ENCODE results near the gene RYR2. TPM values are rescaled to one million over a fixed set of nuclear protein-coding genes. Genes with fewer than 3 reads are reported as not detected.

The RYR2 gene
- polyA plus RNA-seq, 1 of the 3 experiments (the other 2 are of a cell fraction) = under 0.01 TPM

DNA sequence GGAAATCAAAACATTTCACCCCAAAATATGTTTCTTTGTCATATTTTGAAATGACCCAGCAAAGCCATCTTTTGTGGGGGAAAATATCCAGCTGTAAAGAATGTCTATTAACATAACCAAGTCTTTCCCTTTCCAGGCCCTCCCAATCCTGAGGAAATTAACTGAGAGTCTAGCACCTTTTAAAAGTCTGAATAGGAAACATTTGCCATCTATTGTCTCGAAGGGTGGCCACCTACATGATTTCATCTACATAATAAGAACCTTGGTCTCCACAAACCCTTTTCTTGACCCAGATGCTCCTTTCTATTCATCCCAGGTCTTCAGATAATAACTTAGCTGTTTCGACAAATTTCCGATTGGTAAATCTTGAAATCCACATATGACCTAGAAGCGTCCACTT is 32.4 kb upstream of the RYR2 start (continued):
- TF ChIP-seq, protein P1, sequence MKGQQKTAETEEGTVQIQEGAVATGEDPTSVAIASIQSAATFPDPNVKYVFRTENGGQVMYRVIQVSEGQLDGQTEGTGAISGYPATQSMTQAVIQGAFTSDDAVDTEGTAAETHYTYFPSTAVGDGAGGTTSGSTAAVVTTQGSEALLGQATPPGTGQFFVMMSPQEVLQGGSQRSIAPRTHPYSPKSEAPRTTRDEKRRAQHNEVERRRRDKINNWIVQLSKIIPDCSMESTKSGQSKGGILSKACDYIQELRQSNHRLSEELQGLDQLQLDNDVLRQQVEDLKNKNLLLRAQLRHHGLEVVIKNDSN (IDR thresholded peaks at IDR 0.05; ENCODE audit: borderline replicate concordance, low read depth) = no peak
- no peak for TF ChIP-seq MXI1 (IDR thresholded peaks at IDR 0.05; ENCODE audit: low read depth, low read length)

DNA sequence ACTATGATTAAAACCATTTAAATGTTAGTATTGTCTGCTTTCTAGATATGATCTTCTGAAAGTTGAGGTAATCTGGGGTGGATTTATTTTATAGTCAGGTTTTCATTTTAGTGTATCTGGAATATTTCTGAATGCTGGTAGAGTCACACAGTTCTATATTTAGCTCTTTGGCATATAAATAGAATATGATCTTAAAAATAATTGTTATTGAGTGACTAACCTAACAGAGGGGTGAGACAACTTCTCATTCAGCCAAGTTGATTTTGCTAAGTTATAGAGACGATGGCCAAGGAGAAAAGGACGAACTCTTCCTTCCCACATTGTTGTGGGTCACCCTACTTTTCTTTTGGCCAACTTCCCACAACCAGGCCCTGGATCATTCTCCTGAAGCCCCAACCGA is 30.6 kb upstream of the RYR2 start:
- WGBS (ENCODE audit: low lambda C conversion rate) = 27% methylated on average over 3 of the region's 3 CpGs
- Histone ChIP-seq H3K79me2 (ENCODE audit: insufficient read depth) (no peaks in the 10 kb centered on the region), H3K27me3 (ENCODE audit: insufficient read depth) (no peaks in the 10 kb centered on the region), H3K4me3 (ENCODE audit: low read depth in 2 of 2, low read length in 1 of 2) (no peak overlapping the region), H3K9me2 (no peaks in the 10 kb centered on the region), H4K20me1 (ENCODE audit: insufficient read depth) (no peaks in the 10 kb centered on the region), H3K36me3 (replicated peaks in 1 of 2; ENCODE audit: control insufficient read depth in 1 of 2, insufficient read depth in 2 of 2, low read length in 1 of 2) (no peaks in the 10 kb centered on the region), H2AFZ (ENCODE audit: low read depth) (no peak overlapping the region), H3K4me1 (ENCODE audit: control insufficient read depth in 1 of 2, insufficient read depth in 2 of 2, low read depth in 1 of 2, low read length in 1 of 2) (no peaks in the 10 kb centered on the region; a peak in 1 of 4 replicates), H3K27ac (ENCODE audit: low read depth in 2 of 2, low read length in 1 of 2) (no peak overlapping the region), H3K4me2 (no peak overlapping the region), H3K9ac (no peak overlapping the region), H3F3A (replicated peaks; ENCODE audit: insufficient read depth) (no peaks in the 10 kb centered on the region), H3K9me3 (no peaks in the 10 kb centered on the region)
- TF ChIP-seq RCOR1 (IDR thresholded peaks at IDR 0.05; ENCODE audit: low read length) (no peak), GABPA (IDR thresholded peaks at IDR 0.05; ENCODE audit: low read depth) (no peak), CHD2 (IDR thresholded peaks at IDR 0.05; ENCODE audit: low read length, partially characterized antibody) (no peak), NFIC (IDR thresholded peaks at IDR 0.05; ENCODE audit: borderline replicate concordance) (no peak), JUND (IDR thresholded peaks at IDR 0.05) (no peak), TCF12 (IDR thresholded peaks at IDR 0.05) (no peak), RXRA (IDR thresholded peaks at IDR 0.05; ENCODE audit: borderline replicate concordance, low read depth) (no peak), ZBTB33 (IDR thresholded peaks at IDR 0.05; ENCODE audit: borderline replicate concordance, low read depth) (no peak), TAF1 (IDR thresholded peaks at IDR 0.05; ENCODE audit: borderline replicate concordance, low read depth, low read length) (no peak), PBX3 (IDR thresholded peaks at IDR 0.05) (no peak), SIN3A (IDR thresholded peaks at IDR 0.05; ENCODE audit: borderline replicate concordance, low read depth, low read length) (no peak), MXI1 (IDR thresholded peaks at IDR 0.05; ENCODE audit: low read depth, low read length) (no peak), MEF2A (IDR thresholded peaks at IDR 0.05; ENCODE audit: borderline replicate concordance, low read depth) (no peak), USF2 (IDR thresholded peaks at IDR 0.05; ENCODE audit: borderline replicate concordance, low read depth, low read length) (no peak)
- TF ChIP-seq, protein P2, sequence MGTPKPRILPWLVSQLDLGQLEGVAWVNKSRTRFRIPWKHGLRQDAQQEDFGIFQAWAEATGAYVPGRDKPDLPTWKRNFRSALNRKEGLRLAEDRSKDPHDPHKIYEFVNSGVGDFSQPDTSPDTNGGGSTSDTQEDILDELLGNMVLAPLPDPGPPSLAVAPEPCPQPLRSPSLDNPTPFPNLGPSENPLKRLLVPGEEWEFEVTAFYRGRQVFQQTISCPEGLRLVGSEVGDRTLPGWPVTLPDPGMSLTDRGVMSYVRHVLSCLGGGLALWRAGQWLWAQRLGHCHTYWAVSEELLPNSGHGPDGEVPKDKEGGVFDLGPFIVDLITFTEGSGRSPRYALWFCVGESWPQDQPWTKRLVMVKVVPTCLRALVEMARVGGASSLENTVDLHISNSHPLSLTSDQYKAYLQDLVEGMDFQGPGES (IDR thresholded peaks at IDR 0.05; ENCODE audit: low read depth, low read length) = no peak
- POLR2A ChIA-PET = no interaction called here
- CTCF ChIA-PET = interaction anchor here (0.9 kb wide), 1 partner anchor 143 kb away, joined by 3 read pairs; no protein-coding TSS in a partner anchor
- DNase-seq = no peak

Measured in SK-N-SH (cell line).